NCI-H2081 treated with DMSO at 0.1 percent for 48 hours (cell line): ENCODE data around the gene HLTF.
"Not testable (repeated sequence)": the region's sequence is repeated elsewhere in the genome, so short reads cannot be mapped to it uniquely, and the experiment has no call there.

Experiments used
- DNase-seq: peaks from one replicate; lab custom pipeline; 2025; lab: John Stamatoyannopoulos, UW

HLTF gene, protein sequence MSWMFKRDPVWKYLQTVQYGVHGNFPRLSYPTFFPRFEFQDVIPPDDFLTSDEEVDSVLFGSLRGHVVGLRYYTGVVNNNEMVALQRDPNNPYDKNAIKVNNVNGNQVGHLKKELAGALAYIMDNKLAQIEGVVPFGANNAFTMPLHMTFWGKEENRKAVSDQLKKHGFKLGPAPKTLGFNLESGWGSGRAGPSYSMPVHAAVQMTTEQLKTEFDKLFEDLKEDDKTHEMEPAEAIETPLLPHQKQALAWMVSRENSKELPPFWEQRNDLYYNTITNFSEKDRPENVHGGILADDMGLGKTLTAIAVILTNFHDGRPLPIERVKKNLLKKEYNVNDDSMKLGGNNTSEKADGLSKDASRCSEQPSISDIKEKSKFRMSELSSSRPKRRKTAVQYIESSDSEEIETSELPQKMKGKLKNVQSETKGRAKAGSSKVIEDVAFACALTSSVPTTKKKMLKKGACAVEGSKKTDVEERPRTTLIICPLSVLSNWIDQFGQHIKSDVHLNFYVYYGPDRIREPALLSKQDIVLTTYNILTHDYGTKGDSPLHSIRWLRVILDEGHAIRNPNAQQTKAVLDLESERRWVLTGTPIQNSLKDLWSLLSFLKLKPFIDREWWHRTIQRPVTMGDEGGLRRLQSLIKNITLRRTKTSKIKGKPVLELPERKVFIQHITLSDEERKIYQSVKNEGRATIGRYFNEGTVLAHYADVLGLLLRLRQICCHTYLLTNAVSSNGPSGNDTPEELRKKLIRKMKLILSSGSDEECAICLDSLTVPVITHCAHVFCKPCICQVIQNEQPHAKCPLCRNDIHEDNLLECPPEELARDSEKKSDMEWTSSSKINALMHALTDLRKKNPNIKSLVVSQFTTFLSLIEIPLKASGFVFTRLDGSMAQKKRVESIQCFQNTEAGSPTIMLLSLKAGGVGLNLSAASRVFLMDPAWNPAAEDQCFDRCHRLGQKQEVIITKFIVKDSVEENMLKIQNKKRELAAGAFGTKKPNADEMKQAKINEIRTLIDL

DNA sequence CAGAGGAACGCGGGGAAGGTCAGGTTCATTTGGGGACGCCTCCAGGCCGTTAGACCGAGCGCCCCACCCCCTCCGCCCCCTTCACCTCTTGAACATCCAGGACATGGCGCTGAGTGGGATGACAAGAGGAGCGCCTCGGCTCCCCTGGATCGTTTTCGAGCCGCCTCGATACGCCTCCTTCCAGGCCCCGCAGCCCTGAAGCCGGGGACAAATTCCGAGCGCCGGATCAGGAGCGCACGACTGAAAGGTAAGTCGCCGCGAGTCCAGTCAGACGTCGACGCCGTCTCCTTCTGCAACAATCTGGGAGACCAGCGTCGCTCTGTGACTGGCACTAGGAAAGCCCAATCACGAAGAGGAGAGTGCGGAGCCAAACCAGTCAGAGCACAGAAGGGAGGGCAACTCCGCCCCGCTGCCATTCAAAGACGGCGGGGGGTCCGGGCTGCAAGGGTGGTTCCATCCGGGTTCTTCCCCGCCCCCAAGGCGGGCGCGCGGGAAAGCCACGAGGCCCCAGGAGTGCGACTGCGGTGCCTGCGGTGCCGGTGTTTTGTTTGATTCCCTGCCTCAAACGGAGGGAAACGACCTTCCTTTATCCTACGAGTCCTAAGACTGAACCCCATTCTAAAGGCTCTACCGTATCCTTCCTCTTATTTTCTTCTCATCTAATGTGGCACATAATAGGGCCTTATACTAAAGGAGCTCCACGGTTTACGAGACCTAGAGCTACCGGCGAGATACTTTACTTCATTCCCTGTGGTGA is at the start of gene HLTF:
Gene HLTF, minus strand, starts transcription at position 302 of the 757 bp plus-strand sequence. Its CDS starts 197 bp downstream, at position 105.
- peak; percentile 96 for DNase-seq

DNA sequence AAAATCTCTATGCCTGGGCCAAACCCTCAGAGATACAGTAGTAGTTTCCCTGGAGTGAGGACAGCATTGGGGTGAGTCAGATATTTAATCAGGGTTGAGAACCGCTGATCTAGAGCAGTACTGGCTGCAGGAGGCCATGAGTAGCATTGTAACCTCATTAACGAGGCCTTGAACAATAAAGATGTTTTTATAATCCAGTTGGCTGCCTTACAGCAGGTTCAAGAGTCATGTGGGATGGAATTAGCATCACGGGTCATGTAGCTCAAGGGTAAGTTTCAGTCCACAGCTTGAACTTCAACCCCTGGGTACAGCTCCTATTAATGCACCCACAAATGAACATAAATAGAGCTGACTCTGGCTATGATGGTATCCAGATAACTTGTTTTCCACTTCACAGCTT is 48.2 kb upstream of the HLTF start:
- no peak for DNase-seq

DNA sequence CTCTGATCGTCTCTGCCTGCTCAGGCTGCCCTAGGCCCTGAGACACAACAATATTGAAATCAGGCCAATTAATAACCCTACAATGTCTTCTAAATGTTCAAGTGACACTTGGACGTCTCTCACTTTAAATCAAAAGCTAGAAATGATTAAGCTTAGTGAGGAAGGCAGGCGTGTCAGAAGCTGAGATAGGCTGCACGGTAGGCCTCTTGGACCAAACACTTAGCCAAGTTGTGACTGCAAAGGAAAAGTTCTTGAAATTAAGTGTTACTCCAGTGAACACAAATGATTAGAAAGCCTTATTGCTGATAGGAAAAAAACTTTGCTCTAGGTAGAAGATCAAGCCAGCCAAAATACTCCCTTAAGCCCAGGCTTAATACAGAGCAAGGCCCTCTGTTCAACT is 45.3 kb upstream of the HLTF start:
- DNase-seq: no peak

DNA sequence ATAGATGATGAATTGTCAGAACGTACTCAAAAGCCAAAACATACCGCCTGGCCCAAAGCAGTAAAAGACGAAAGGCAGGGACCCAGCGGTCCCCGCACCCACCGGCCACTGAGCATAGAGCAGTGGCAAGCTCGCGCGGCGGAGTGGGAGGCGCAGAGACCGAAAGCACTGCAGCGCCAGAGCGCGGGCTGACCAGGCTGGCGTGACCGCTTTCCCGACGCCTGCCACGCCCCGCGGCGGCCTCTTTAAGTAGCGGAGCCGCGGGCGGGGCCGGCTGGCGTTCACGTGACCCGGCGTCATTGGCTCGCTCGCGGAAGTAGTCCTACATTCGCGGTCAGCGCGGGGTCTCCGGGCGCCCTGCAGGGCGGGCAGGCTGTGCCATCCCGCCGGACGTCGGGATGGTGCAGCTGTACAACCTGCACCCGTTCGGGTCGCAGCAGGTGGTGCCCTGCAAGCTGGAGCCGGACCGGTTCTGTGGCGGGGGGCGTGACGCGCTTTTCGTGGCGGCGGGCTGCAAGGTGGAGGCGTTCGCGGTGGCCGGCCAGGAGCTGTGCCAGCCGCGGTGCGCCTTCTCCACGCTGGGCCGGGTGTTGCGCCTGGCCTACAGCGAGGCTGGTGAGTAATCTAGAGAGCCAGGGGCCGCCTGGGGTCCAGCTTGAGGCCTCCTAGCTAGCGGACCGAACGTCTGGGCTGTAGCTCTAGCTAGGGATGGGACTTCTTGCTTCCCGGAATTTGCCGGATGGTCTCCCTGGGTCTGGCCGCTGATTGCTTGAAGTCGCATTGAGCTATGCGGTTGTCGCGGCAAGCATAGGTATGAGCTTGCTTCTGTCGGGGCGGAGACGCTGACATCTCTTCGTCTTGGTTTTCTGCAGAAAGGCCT is 43.2 kb upstream of the HLTF start, which contains the start of gene HPS3:
Gene HPS3, plus strand, starts transcription at position 313 of the 880 bp plus-strand sequence. Its CDS starts 86 bp downstream, at position 399.
- DNase-seq: peak; percentile 56

DNA sequence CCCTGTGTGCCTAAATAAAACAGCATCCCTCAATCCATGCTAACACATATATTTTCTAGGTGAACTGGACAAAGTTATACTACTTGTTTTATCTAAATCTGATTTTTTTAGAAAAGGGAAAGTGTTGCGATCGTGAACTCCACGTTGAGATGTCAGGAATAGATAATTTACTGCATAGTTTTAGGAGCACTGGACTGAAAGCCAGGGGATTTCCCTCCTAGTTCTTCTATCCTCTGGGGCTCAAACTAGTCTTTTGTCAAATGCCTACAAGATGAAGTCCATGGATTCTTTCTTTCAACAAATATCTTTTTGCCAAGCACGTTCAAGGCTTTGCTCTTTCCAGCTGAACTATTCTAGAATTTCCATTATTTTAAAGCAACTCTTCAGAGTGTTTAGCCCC is 42.5 kb upstream of the HLTF start:
- no peak for DNase-seq

DNA sequence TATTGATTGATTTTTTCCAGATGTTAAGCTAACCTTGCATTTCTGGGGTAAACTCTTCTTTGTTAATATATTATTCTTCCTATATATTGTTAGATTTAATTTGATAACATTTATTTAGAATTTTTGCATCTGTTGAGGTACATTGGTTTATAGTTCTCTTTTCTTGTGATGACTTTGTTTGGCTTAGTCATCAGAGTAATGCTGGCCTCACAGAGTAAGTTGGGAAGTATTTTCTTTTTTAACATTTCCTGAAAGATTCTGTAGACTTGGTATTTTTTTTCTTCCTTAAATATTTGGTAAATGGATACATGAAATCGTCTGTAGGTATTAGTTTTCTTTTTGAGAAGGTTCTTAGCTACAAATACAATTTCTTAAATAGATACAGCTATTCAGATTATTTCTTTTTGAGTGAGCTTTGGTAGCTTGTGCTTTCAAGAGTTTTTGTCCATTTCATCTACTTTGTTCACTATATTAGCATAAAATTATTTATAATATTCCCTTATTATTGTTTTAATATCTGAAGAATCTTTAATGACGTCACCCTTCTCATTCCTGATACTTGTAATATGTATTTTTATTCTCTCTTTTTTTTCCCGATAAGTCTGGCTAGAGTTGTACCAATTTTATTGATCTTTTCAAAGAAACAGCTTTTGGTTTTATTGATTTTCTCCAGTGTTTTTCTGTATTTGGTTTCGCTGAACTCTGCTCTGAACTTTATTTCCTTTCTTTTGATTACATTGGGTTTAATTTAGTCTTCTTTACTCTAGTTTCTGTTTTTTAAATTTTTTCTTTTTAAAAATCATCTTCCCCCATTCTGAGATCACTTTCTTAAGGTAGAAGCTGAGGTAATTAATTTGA is 36.6 kb upstream of the HLTF start:
- DNase-seq: no peak

DNA sequence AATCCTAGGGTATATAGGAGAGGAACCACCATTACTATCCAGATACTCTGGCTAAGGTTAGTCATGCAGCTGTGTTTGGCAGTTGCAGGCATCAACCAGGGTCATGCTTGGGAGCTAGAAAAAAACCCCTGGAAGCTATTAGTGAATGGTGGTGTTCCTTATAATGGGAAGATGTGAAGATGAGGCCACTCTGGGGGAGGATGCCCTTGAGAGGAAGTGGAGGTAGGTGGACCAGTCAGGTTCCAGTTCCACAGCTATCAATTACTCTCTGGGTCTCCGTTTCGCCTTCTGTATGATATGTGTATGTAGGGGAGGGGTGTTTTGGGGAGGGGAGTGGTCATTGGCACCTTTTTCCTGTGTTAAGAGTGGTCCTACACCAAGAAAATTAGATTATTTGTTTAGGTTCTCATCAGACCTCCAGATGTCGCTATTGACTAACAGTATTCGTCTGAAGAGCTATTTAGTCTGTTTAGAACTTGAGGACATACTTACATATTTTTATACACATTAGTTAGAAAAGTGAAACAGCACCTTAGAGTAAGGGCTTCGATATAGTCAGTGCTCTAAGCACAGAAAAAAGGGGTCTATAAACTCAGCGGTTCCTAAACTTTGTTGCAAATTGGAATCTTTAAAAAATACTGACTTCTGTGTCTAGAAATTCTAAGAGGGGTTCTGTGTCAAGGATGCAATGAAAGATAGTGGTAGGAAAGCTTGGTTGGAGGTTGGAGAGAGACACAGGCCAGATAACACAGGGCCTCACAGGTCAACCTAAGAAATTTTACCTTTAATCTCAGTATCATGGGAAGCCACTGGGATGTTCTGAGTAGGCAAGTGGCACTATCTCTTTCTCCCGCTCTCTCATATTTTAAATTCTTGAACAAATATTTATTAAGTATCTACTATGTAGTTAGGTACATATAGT is 34.0 kb upstream of the HLTF start:
- peak; percentile 52 for DNase-seq

DNA sequence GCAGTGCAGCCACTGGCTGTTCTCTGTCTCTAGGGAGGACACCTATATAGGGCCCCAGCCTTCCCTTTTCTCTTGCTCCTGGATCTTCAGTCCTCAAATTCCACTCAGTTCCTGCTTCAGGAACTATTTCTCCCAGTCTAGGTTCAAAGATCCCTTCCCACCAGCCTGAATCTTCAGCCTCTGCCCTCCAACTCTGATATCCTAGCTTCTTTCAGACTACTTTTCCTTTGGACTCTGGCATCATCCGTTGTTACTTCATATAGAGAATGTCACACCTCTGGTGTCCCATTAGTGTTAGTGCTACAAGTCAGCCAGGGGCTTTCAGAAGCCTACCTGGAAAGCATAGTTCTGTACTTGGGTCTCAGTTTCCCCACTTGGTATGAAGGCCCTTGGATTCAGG is 33.1 kb upstream of the HLTF start:
- no peak for DNase-seq

DNA sequence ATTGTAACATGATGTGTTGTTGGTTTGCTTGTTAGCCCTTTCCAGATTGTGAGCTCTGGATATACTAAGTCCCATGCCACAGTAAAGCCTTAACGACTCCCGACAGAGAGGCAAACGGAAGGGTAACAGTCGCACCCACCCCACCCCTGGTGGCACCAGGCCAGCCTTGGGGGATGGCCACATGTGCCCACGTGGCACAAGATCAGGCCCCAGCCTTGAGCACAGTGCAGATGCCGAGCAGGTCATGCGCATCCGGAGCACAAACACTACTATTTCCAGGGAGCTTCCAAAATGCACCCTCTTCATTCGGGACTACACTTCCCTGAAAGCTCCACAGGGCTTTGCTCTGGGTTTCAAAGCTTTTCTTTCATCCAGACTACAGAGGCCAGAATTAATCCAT is 32.4 kb upstream of the HLTF start:
- no peak for DNase-seq

DNA sequence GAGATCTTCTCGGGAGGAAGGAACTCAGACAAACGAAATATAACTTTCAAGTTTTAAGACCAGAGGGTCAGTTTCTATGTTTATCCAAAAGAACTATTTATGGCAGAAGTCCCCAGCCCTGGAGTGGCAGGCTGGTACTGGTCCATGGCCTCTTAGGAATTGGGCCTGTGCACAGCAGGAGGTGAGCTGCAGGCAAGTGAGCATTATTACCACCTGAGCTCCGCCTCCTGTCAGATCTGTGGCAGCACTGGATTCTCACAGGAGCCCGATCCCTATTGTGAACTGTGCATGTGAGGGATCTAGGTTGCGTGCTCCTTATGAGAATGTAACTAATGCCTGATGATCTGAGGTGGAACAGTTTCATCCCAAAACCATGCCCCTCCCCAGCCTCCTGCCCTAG is 28.8 kb upstream of the HLTF start:
- DNase-seq: no peak

DNA sequence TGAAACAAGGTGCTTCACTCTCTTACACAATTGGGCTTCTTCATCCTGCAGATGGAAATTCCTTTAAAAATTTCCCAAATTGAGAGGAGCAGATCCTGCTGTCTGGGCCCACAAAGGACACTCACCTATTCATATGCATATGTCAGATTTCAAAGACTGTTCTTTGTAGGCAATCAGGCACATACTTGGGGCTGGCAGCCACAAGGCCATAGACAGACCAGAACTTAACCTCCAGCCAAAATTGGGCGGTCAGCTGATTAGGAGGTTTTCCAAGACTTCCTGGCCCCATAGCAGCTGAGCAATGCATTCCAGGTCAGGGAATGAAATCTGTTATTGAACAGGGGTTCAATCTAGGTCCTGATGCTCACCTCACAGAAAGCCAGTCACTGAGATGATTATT is 28.1 kb upstream of the HLTF start:
- no peak for DNase-seq

DNA sequence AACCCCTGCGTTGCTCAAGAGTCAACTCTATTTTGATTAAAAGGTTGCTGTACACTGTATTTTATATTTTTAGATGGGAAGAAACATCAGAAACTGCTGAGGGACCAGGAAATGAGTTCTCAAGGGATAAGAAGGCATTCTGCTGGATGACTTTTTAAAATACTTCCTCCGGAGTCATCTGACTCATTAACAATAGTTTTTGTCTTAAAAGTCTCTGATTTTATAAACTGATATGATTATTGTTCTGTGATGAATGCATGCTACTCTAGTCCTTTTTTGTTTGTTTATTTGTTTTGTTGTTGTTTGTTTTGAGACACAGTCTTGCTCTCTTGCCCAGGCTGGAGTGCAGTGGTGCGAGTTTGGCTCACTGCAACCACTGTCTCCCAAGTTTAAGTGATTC is 18.2 kb upstream of the HLTF start:
- DNase-seq: no peak

DNA sequence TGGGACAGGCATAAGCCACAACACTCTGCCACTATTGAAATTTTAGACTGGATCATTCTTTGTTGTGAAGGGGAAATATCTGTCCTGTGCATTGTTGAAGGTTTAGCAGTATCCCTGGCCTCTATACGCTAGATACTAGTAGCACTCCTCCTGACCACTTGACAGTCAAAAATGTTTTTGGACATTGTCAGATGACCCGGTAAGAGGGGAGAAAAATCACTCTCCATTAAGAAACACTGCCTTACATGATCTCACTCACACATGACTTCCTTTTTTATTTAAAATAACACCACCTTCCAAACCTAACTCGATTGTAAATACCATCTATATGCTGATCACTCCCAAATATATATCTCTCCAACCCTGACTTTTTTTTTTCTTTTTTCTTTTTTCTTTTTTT is 15.3 kb upstream of the HLTF start:
- no peak for DNase-seq

DNA sequence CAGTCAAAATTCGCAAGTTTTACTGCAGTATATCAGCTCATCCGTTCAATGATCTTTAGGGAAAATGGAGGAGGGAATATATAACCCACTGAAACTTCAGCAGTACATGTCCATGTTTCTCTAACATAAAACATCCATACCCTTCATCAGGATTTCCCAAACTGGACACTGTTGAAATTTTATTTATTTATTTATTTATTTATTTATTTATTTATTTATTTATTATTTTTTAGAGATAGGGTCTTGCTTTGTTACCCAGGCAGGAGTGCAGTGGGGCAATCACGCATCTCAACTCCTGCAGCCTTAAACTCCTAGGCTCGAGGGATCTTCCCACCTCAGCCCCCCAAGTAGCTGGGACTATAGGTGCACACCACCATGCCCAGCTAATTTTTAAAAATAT is 14.8 kb upstream of the HLTF start:
- DNase-seq: no peak

DNA sequence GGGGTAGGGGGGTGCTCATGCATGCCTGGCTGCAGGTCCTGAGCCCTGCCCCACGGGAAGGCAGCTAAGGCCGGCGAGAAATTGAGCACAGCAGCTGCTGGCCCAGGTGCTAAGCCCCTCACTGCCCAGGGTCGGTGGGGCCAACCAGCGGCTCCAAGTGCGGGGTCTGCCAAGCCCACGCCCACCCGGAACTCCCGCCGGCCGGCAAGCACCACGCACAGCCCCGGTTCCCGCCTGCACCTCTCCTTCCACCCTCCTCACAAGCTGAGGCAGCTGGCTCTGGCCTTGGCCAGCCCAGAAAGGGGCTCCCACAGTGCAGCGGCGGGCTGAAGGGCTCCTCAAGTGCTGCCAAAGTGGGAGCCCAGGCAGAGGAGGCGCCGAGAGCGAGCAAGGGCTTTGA is 11.7 kb upstream of the HLTF start:
- not testable (repeated sequence) for DNase-seq

DNA sequence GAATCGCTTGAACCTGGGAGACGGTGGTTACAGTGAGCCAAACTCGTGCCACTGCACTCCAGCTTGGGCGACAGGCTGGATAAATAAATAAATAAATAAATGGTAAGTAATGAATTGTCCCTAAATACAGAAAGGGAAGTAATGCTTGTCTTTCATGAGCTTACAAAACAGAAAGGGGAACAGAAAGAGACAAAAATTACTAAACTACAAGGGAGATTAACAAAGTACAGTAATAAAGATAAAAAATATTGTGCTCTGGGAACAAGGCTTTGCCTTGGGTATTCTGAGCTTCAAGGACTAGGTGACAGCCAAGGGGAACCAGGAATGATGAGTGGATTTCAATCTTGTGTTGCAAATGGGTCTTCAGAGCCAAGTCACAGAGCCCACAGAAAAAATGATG is 9.2 kb upstream of the HLTF start:
- no peak for DNase-seq

DNA sequence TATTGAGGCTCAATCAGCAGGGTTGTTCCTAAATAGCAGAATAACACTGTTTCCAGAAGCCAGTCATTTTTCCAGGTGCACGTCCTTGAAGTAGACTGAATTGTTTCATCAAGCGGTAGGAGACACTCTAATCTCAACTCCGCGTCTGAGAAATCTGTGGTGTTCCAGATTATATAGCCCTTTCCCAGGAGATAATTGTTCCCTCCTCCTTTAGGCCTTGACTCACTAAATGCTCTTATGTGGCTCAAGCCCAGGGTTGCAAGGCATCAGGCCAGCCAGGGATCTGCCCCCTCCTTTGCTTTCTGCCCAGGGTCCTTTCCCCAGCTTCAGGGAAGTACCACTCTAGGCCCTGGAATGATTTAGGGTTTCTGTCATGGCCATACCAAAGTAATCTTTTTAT is 5.7 kb upstream of the HLTF start:
- DNase-seq: no peak

DNA sequence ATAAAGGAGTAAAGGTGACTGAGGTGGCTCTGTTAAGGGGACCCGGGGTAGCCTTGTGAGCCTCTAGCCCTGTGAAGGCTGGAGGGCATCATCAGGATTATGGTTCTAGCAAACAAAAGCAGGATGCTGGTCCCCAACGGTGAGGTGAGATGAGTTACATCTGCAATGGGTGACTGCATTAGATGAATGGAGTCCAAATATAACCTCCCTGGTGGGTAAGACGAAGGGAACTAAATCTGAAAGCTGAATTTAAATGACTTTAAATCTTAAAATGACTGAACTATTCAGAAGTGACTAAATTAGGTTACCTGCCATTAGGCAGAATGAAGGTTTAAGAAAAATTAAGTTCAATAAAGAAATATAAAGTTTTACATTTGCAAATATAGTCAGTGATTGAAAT is 4.6 kb upstream of the HLTF start:
- DNase-seq: no peak

DNA sequence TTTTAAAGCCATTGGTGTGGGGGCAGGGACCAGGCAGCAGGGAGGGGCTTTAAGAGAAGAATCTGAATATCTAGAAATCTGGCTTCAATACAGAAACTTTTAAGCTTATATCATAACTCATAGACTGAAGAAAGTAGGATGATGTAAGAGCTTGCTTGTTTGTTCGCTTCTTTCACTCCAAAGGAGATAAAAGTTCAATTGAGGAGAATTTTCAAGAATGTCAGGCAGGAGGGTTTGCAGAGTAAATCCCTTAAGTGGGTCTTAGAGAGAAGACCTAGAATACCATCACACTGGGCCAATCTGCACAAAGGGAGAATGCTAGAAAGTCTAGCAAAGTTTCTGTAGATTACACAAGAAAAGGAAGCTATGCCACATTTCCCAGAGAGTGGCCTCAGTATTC is 4.1 kb upstream of the HLTF start:
- no peak for DNase-seq
